SK-N-SH treated with all-trans-retinoic acid at 6 μM for 48 hours (cell line): ENCODE results near the gene AGRP.

ENCODE experiments used
- BACH2 ChIP-seq: fragments of 250-450 bp; sonication (Bioruptor Pico); IDR thresholded peaks from 2 replicates; pipeline ENCODE4 v1.9.0; 2021; ENCODE audit warnings: mild to moderate bottlenecking, borderline replicate concordance
- PATZ1 ChIP-seq: fragments of 250-450 bp; sonication (Bioruptor Pico); IDR thresholded peaks from 2 replicates; pipeline ENCODE4 v1.8.0; 2020; ENCODE audit warnings: mild to moderate bottlenecking, moderate library complexity, borderline replicate concordance
- TOX ChIP-seq: fragments of 250-450 bp; sonication (Bioruptor Pico); IDR thresholded peaks from 2 replicates; pipeline ENCODE4 v1.8.0; 2021; ENCODE audit warnings: mild to moderate bottlenecking, moderate library complexity, borderline replicate concordance
- ZFP30 ChIP-seq: fragments of 450-650 bp; formaldehyde crosslinking; IDR thresholded peaks from 2 replicates; pipeline ENCODE4 v1.5.0; 2022; ENCODE audit warnings: mild to moderate bottlenecking, moderate library complexity
- ZNF565 ChIP-seq: fragments of 450-650 bp; formaldehyde crosslinking; conservative IDR thresholded peaks from 2 replicates; pipeline ENCODE4 v1.5.0; 2020; ENCODE audit warnings: low read depth, mild to moderate bottlenecking, moderate library complexity

- TF ChIP-seq PATZ1 (CRISPR knock-in tag) (no peak), BACH2 (no peak), ZFP30 (CRISPR knock-in tag) (no peak), TOX (no peak), ZNF565 (no peak)
Observed at GRCh38 chr16:67481561-67482232, 1.6 kb downstream of the AGRP start.
